DMS114 treated with DMSO at 0.1 percent for 48 hours (cell line): ENCODE results near the gene CPSF4.
A peak's percentile ranks its signal among the peaks of the same experiment; 100 is the strongest.

ENCODE experiments used
- DNase-seq: peaks from one replicate; lab custom pipeline; 2025; ENCODE audit not compliant: unreplicated experiment; lab: John Stamatoyannopoulos, UW

The CPSF4 gene

GRCh38 chr7:99438573-99439480 lies at the start of gene CPSF4, which contains the start of gene PTCD1:
TSS of gene CPSF4 (plus strand) at chr7:99438943. CDS start at chr7:99439083, 140 bp downstream.
TSS of gene PTCD1 (minus strand) at chr7:99438798. CDS start at chr7:99435242, 3,556 bp downstream.
- peak; percentile 82 for DNase-seq

GRCh38 chr7:99389772-99390171 lies 49.0 kb upstream of the CPSF4 start:
- no peak for DNase-seq

- no peak for DNase-seq
Observed at GRCh38 chr7:99390941-99391602, 47.7 kb upstream of the CPSF4 start.

GRCh38 chr7:99392046-99392445 lies 46.7 kb upstream of the CPSF4 start:
- DNase-seq: no peak

GRCh38 chr7:99392659-99393354 lies 45.9 kb upstream of the CPSF4 start:
- no peak for DNase-seq

GRCh38 chr7:99393355-99394187 lies 45.2 kb upstream of the CPSF4 start:
- DNase-seq: peak; percentile 42

GRCh38 chr7:99394188-99394502 lies 44.6 kb upstream of the CPSF4 start:
- no peak for DNase-seq

GRCh38 chr7:99395616-99396327 lies 43.0 kb upstream of the CPSF4 start:
- no peak for DNase-seq

GRCh38 chr7:99396418-99397296 lies 42.1 kb upstream of the CPSF4 start:
- DNase-seq: no peak

- no peak for DNase-seq
Observed at GRCh38 chr7:99397297-99397983, 41.3 kb upstream of the CPSF4 start.

- DNase-seq: no peak
Observed at GRCh38 chr7:99398891-99399445, 39.8 kb upstream of the CPSF4 start.

- DNase-seq: no peak
Observed at GRCh38 chr7:99399597-99399996, 39.1 kb upstream of the CPSF4 start.

GRCh38 chr7:99402854-99403253 lies 35.9 kb upstream of the CPSF4 start:
- DNase-seq: no peak

GRCh38 chr7:99403764-99404163 lies 35.0 kb upstream of the CPSF4 start:
- no peak for DNase-seq

GRCh38 chr7:99404235-99404976 lies 34.3 kb upstream of the CPSF4 start:
- DNase-seq: no peak

GRCh38 chr7:99404977-99405320 lies 33.8 kb upstream of the CPSF4 start:
- no peak for DNase-seq

- no peak for DNase-seq
Observed at GRCh38 chr7:99406557-99406956, 32.2 kb upstream of the CPSF4 start.

GRCh38 chr7:99407872-99408378 lies 30.8 kb upstream of the CPSF4 start:
- no peak for DNase-seq
